ENCODE results near the gene GSTM5. TPM values are rescaled to one million over a fixed set of nuclear protein-coding genes. Genes with fewer than 3 reads are reported as not detected.
"Not testable (repeated sequence)": the region's sequence is repeated elsewhere in the genome, so short reads cannot be mapped to it uniquely, and the experiment has no call there.

Gene GSTM5
- total RNA-seq, 1 experiment from 2014 or later = not detected

- TF ChIP-seq, protein P1, sequence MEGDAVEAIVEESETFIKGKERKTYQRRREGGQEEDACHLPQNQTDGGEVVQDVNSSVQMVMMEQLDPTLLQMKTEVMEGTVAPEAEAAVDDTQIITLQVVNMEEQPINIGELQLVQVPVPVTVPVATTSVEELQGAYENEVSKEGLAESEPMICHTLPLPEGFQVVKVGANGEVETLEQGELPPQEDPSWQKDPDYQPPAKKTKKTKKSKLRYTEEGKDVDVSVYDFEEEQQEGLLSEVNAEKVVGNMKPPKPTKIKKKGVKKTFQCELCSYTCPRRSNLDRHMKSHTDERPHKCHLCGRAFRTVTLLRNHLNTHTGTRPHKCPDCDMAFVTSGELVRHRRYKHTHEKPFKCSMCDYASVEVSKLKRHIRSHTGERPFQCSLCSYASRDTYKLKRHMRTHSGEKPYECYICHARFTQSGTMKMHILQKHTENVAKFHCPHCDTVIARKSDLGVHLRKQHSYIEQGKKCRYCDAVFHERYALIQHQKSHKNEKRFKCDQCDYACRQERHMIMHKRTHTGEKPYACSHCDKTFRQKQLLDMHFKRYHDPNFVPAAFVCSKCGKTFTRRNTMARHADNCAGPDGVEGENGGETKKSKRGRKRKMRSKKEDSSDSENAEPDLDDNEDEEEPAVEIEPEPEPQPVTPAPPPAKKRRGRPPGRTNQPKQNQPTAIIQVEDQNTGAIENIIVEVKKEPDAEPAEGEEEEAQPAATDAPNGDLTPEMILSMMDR (IDR thresholded peaks at IDR 0.05; ENCODE audit: unreplicated experiment) = no peak
- Mint-ChIP-seq H3K27ac (ENCODE audit: unreplicated experiment) (no peak overlapping the region), H3K4me3 (ENCODE audit: low read depth, unreplicated experiment) (no peak overlapping the region), H3K36me3 (ENCODE audit: insufficient read depth, unreplicated experiment) (no peaks in the 10 kb centered on the region), H3K9me3 (ENCODE audit: low read depth, unreplicated experiment) (no peaks in the 10 kb centered on the region), H3K4me1 (ENCODE audit: low read depth, unreplicated experiment) (no peaks in the 10 kb centered on the region), H3K27me3 (ENCODE audit: unreplicated experiment) (no peaks in the 10 kb centered on the region)
- intact Hi-C loops (cut with micrococcal nuclease; ENCODE audit: unreplicated experiment) = no loop called here
- CTCF ChIA-PET = interaction anchor here (1.5 kb wide), 1 partner anchor 14 kb away, joined by 6 read pairs; the partner anchor contains the start of gene GSTM4
- BruUV-seq (replicated peaks) = no TSS peak
- no peak for DNase-seq
Observed at GRCh38 chr1:109669246-109669948, 42.7 kb upstream of the GSTM5 start.

- intact Hi-C loops (cut with micrococcal nuclease; ENCODE audit: unreplicated experiment); H3K27me3 Mint-ChIP-seq (ENCODE audit: unreplicated experiment); H3K27ac Mint-ChIP-seq (ENCODE audit: unreplicated experiment); H3K9me3 Mint-ChIP-seq (ENCODE audit: low read depth, unreplicated experiment); DNase-seq; BruUV-seq (replicated peaks); H3K4me1 Mint-ChIP-seq (ENCODE audit: low read depth, unreplicated experiment); H3K36me3 Mint-ChIP-seq (ENCODE audit: insufficient read depth, unreplicated experiment); H3K4me3 Mint-ChIP-seq (ENCODE audit: low read depth, unreplicated experiment): not testable (repeated sequence)
- CTCF ChIA-PET = interaction anchor here (1.5 kb wide), 1 partner anchor 14 kb away, joined by 6 read pairs; the partner anchor contains the start of gene GSTM4
Observed at GRCh38 chr1:109669949-109670302, 42.1 kb upstream of the GSTM5 start.

- Mint-ChIP-seq H3K27ac (ENCODE audit: unreplicated experiment) (no peak overlapping the region), H3K4me3 (ENCODE audit: low read depth, unreplicated experiment) (no peak overlapping the region), H3K27me3 (ENCODE audit: unreplicated experiment) (no peaks in the 10 kb centered on the region), H3K36me3 (ENCODE audit: insufficient read depth, unreplicated experiment) (no peaks in the 10 kb centered on the region), H3K9me3 (ENCODE audit: low read depth, unreplicated experiment) (no peaks in the 10 kb centered on the region), H3K4me1 (ENCODE audit: low read depth, unreplicated experiment) (no peaks in the 10 kb centered on the region)
- no peak for DNase-seq
- CTCF ChIA-PET = interaction anchor here (1.5 kb wide), 1 partner anchor 16 kb away, joined by 6 read pairs; the partner anchor contains the start of gene GSTM4
- intact Hi-C loops (cut with micrococcal nuclease; ENCODE audit: unreplicated experiment) = no loop called here
- BruUV-seq (replicated peaks) = no TSS peak
- TF ChIP-seq, protein P1 (IDR thresholded peaks at IDR 0.05; ENCODE audit: unreplicated experiment) = no peak
Observed at GRCh38 chr1:109671067-109671466, 41.0 kb upstream of the GSTM5 start.

DNA sequence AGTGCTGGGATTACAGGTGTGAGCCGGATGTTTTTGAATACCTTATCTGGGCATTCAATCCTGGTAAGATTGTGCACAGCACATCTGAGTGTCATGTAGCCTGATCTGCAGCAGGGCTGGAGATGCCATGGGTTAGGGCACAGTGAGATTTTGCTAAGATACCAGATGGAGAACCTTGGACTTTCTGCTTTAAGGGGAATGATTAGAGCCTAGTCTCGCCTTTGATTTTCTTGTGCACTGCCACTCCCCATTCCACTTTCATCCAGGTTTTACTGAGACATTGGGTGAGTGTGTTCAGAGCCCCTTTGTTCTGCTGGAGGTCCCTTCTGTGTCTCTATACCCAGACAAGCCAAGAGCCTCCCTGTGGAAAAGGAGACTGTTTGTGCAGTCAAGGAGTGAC lies 38.2 kb upstream of the GSTM5 start:
- BruUV-seq (replicated peaks); H3K4me1 Mint-ChIP-seq (ENCODE audit: low read depth, unreplicated experiment); H3K27me3 Mint-ChIP-seq (ENCODE audit: unreplicated experiment); H3K36me3 Mint-ChIP-seq (ENCODE audit: insufficient read depth, unreplicated experiment); H3K27ac Mint-ChIP-seq (ENCODE audit: unreplicated experiment); H3K4me3 Mint-ChIP-seq (ENCODE audit: low read depth, unreplicated experiment); DNase-seq; intact Hi-C loops (cut with micrococcal nuclease; ENCODE audit: unreplicated experiment); CTCF ChIA-PET; H3K9me3 Mint-ChIP-seq (ENCODE audit: low read depth, unreplicated experiment): not testable (repeated sequence)

DNA sequence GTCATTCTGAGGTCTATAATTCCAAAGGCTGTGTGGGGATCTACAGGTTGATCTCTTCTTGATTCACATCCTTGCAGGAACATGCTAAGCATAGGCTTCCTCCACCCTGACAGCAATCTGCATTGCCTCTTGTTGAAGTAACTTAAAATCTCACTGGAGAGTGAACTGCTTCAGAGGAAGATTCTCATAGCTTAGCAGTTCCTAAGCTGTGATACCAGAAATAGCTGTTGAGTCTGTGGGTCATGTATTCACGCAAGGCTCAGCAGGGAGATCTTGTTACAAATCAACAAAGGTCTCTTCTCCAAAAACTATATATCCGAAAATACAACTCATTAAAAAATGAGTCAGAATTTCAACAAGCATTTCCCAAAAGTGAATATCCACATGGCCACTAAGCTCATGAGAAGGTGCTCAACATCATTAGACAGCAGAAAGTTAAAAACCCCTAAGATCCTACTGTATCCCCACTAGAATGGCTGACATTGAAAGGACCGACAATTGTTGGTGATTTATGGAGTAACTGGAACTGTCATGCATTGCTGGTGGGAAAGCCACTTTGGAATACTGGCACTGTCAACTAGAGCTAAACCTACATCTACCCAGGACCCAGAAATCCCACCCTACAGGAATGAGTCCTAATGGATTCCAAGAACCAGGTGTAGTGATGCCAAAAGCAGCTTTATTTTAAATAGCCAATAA lies 35.2 kb upstream of the GSTM5 start:
- H3K4me1 Mint-ChIP-seq (ENCODE audit: low read depth, unreplicated experiment); H3K27ac Mint-ChIP-seq (ENCODE audit: unreplicated experiment); H3K9me3 Mint-ChIP-seq (ENCODE audit: low read depth, unreplicated experiment); H3K4me3 Mint-ChIP-seq (ENCODE audit: low read depth, unreplicated experiment); CTCF ChIA-PET; H3K36me3 Mint-ChIP-seq (ENCODE audit: insufficient read depth, unreplicated experiment); BruUV-seq (replicated peaks); intact Hi-C loops (cut with micrococcal nuclease; ENCODE audit: unreplicated experiment); H3K27me3 Mint-ChIP-seq (ENCODE audit: unreplicated experiment); DNase-seq: not testable (repeated sequence)

All from Calu3 (cell line).